ENCODE data around the gene SLC28A2.
"Not testable (repeated sequence)": the region's sequence is repeated elsewhere in the genome, so short reads cannot be mapped to it uniquely, and the experiment has no call there.

Gene SLC28A2

DNA sequence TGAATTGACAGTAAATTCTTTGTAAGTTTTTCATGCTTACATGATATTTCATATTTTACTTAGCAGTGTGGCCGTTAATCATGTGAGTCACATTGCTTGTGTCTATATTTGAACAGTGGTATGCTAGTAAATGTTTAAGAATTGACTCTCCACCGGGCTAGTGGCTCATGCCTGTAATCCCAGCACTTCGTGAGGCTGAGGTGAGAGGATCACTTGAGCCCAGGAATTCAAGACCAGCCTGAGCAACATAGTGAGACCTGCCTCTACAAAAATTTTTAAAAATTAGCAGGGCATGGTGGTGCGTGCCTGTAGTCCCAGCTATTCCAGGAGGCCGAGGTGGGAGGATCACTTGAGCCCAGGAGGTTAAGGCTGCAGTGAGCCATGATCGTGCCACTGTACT is 2.8 kb downstream of the SLC28A2 start:
- not testable (repeated sequence) for H3K4me3 ChIP-seq (ENCODE audit: low read length); DNase-seq (ENCODE audit: low read depth, low spot score)

DNA sequence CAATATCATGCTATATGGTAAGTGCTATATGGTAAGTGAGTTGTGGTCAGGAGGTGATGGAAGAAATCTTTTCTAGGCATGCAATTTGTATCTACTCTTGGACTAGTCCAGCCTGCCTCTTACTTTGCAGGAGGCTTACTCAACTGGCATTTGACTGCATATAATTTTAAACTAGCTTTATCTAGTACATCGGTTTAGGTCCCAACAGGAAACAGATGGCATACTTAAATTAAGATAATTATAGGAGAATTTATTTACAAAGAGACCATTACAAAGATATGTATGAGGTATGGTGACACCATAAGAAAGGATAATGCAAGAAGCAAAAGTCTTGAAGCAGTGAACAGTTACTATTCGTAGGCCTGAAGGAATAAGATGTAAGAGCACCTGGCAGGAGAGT is 7.8 kb downstream of the SLC28A2 start:
- DNase-seq (ENCODE audit: low read depth, low spot score): peak; percentile 42
- no peak overlapping the region for H3K4me3 ChIP-seq (ENCODE audit: low read length)

DNA sequence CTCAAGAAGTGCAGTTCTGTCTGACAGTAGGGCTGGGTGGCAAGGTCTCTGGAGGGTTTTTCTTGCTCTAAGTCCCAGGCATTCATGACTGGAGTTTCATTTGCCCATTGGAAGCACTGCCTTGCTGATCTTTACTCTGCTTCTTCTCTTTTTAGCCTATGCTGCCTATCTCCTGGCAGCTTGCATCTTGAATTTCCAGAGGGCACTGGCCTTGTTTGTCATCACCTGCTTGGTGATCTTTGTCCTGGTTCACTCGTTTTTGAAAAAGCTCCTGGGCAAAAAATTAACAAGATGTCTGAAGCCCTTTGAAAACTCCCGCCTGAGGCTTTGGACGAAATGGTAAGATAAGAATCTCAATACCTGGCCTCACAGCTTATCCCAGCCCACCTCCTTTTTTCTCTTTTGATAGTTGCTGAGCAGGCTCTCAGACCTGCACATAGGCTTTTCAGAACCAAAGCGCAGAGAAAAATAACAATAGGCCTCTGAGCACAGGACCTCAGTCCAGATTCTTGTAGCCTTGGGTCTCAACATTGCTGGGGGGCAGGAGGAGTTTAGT is 10.9 kb downstream of the SLC28A2 start:
- H3K4me3 ChIP-seq (ENCODE audit: low read length): no peak overlapping the region
- no peak for DNase-seq (ENCODE audit: low read depth, low spot score)

DNA sequence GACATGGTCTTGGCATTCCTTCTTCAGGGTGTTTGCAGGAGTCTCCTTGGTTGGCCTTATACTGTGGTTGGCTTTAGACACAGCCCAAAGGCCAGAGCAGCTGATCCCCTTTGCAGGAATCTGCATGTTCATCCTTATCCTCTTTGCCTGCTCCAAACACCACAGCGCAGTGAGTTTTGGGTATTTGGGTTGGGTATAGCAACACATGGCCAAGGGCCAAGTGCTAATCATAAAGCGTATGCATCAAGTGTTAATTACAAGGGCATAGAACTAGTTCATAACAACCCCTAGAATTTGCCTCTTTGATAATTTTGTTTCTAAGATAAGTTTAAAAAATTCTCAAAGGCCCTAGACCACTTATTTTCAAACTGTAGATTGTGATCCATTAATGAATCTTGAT is 11.8 kb downstream of the SLC28A2 start:
- DNase-seq (ENCODE audit: low read depth, low spot score): no peak
- H3K4me3 ChIP-seq (ENCODE audit: low read length): no peak overlapping the region

DNA sequence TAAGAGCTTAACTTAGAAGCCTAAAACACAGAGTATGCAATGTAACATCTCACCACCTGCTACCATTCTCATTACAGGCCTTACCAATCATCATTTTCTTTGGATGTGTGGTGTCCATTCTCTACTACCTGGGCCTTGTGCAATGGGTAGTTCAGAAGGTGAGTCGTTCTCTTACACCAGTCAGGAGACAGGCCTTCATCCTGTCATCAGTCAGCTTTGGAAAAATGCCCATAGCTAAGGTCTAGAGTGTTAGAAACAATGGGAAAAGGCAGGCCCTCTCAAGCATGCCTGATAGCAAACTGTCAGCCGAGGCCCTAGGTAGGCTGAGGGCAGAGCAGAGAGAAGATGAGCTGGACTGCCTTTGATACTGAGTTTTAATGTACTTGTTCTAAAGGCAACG is 13.5 kb downstream of the SLC28A2 start:
- DNase-seq (ENCODE audit: low read depth, low spot score): no peak
- no peak overlapping the region for H3K4me3 ChIP-seq (ENCODE audit: low read length)

DNA sequence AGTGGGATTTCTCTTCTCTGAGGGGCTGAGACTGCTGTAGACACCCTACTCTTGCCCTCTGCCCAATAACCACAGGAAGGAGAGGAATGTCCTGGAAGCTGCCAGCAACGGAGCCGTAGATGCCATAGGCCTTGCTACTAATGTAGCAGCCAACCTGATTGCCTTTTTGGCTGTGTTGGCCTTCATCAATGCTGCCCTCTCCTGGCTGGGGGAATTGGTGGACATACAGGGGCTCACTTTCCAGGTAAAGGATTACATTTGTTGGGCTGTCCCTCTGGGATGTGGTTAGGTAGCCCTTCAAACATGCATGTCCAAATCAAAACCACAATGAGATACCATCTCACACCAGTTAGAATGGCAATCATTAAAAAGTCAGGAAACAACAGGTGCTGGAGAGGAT is 16.1 kb downstream of the SLC28A2 start:
- no peak for DNase-seq (ENCODE audit: low read depth, low spot score)
- no peak overlapping the region for H3K4me3 ChIP-seq (ENCODE audit: low read length)

DNA sequence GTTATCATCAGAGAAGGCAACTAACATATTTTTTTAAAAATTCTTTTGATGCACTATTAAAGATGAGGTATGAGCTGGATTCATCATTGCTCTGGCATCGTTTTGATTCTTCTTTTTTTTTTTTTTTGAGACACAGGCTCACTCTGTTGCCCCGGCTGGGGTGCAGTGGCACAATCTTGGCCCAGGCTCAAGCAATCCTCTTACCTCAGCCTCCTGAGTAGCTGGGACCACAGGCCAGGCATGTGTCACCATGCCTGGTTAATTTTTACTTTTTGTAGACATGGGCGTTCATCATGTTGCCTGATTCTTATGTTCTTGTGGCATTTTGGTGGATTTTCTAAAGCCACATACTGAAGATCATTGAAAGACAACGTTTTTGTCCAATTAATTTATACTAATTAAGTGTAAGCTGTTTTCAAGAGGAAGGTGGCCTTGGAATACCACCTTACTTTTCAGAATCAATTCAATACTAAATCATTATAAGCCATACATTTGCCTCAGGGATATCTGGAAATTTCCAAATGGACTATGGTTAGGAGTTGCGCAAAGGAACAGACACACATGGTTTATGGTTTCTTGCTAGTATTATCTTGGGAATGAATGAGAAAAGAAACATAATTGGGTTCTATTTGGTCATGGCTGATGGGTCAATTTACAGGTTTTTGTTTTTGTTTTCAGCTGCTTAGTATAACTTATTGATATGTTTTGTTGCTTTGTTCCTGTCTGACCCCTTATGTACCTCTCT is 22.8 kb downstream of the SLC28A2 start:
- no peak overlapping the region for H3K4me3 ChIP-seq (ENCODE audit: low read length)
- no peak for DNase-seq (ENCODE audit: low read depth, low spot score)

DNA sequence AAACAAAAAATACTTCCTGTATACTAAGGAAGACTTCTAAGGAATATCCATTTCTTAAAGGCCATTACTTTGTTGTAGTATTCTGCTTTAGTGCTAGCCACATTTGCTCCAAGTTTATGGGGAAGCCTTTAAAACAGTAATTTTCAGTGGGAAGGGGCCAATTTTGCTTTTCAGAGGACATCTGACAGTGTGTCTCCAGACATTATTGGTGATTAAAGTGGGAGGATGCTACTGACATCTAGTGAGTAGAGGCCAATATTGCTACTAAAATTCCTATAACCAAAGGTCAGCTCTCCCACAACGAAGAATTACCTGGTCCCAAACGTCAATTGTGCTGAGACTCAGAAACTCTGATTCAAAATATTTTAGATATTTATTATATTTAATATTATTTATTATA is 24.8 kb downstream of the SLC28A2 start:
- DNase-seq (ENCODE audit: low read depth, low spot score): no peak
- H3K4me3 ChIP-seq (ENCODE audit: low read length): no peak overlapping the region

DNA sequence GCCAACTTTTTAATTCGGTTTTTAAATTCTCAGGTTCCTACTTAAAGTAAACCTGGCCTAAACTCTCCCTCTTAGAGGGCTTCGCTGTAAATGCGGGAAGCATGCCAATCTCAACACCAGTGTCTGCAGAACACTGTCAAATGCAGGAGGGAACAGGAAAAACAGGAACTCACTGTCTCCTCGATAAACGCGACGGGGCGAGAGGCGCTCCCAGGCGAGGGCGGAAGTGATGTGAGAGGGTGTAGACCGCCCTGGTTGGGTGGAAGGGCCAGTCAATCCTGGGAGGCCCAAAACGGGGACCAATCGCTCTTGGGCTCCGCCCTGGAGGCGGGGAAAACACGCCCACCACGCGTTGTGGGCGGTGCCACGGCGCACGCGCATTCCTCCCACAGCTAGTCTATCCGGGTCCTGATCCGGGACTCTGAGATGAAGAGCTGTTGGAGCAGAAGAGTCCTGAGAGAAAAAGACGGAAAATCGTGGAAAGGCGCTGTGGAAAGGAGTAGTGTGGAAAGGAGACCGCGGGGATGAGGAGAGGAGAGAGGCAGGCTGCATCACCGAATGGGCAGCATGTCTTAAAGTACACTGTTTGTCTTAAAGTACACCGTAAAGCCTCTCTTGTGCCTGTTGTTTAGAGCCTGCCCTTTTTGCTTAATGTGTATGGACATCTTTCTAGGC is 27.1 kb downstream of the SLC28A2 start:
- peak; percentile 96 for DNase-seq (ENCODE audit: low read depth, low spot score)
- H3K4me3 ChIP-seq (ENCODE audit: low read length): peak overlapping the region; percentile 76

DNA sequence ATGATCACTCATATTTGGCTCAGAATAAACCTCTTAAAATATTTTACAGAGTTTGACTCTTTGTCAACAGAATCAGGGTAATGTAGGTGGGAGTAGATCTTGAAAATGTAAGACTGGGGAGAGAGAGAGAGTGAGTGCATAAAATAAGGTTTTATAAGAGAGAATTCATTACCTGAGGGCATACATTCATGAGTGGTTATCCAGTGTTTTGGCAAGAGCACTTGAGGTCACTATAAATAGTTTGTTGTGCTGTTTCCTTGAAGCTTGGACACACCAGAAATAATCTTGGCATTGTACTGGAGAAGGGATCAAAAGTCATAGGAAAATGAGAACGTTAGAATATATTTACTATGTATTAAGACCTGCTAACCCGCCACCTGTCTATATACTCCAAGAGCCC is 33.4 kb downstream of the SLC28A2 start:
- H3K4me3 ChIP-seq (ENCODE audit: low read length): no peak overlapping the region
- DNase-seq (ENCODE audit: low read depth, low spot score): no peak

DNA sequence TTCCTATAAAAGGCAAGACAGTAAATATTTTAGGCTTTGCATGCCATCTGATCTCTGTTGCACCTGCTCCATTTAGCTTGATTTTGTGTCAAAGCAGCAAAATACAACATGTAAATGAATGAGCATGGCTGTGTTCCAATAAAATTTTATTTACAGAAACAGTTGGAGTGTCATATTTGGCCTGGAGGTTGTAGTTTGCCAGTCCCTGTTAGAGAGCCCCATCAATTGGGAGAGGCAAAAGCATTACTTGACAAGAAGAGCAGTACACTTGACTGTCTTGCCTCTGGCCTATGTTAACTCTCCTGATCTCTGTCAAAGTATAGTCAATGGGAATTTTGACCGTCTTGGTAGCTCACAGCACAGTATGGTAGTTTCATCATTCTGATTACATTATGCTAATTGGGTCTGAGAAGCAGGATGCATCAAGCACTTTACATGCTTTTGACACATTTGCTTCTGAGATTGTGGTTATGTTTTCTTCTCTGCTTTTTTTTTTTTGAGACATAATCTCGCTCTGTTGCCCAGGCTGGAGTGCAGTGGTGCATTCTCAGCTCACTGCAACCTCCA is 35.4 kb downstream of the SLC28A2 start:
- DNase-seq (ENCODE audit: low read depth, low spot score): no peak
- H3K4me3 ChIP-seq (ENCODE audit: low read length): no peak overlapping the region

DNA sequence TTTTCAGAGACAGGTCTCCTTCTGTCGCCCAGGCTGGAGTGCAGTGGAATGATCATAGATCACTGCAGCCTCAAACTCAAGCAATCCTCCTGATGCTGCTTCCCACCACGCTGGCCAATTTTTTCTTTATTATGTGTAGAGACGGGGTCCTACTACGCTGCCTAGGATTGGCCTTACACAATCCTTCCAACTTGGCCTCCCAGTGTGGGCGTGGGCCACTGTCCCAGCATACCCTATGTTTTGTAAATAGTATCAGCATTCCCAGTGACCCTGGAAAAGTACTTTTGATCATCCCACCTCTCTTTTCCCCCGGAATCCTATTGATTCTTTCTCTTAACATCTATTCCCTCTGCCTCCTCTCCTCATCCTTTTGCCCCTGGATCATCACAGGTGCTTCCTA is 36.9 kb downstream of the SLC28A2 start:
- H3K4me3 ChIP-seq (ENCODE audit: low read length): no peak overlapping the region
- DNase-seq (ENCODE audit: low read depth, low spot score): no peak

DNA sequence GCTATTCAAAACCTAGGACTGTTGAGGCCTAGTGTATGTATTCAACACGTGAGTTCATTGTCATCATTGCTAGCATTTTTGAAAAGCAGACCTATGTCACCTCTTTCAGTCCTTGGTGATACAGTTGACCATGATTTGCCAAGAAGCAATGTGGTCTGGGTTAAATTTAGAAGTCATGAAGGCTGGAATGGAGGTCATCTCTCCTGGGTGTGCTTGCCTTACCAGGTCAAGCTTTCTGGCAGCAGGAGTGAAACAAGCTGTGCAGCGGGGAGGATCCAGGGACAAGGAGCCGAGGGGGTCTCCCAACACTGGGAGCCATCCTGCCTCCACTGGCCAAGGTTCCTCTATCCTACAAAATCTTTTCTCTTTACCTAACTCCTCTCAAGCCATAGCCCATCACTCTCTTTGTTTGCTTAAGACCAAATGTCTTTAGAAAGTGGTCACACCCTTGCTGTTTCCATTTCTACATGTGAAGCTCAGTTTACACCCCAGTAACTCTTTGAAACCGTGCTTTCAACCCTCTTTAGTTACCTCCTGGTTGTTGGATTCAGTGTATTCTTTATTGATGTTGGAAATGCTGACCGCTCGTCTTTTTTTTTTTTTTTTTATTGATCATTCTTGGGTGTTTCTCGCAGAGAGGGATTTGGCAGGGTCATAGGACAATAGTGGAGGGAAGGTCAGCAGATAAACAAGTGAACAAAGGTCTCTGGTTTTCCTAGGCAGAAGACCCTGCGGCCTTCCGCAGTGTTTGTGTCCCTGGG is 40.0 kb downstream of the SLC28A2 start:
- no peak overlapping the region for H3K4me3 ChIP-seq (ENCODE audit: low read length)
- no peak for DNase-seq (ENCODE audit: low read depth, low spot score)

DNA sequence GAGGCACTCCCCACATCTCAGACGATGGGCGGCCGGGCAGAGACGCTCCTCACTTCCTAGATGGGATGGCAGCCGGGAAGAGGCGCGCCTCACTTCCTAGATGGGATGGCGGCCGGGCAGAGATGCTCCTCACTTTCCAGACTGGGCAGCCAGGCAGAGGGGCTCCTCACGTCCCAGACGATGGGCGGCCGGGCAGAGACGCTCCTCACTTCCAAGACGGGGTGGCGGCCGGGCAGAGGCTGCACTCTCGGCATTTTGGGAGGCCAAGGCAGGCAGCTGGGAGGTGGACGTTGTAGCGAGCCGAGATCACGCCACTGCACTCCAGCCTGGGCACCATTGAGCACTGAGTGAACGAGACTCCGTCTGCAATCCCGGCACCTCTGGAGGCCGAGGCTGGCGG is 41.3 kb downstream of the SLC28A2 start:
- not testable (repeated sequence) for DNase-seq (ENCODE audit: low read depth, low spot score); H3K4me3 ChIP-seq (ENCODE audit: low read length)

DNA sequence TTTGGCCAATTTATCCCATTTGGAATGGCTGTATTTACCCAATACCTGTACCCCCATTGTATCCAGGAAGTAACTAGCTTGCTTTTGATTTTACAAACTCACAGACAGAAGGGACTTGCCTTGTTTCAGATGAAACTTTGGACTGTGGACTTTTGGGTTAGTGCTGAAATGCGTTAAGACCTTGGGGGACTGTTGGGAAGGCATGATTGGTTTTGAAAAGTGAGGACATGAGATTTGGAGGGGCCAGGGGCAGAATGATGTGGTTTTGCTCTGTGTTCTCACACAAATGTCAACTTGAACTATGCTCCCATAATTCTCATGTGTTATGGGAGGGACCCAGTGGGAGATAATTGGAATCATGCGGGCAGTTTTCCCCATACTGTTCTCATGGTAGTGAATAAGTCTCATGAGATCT is 46.9 kb downstream of the SLC28A2 start:
- not testable (repeated sequence) for H3K4me3 ChIP-seq (ENCODE audit: low read length); DNase-seq (ENCODE audit: low read depth, low spot score)

DNA sequence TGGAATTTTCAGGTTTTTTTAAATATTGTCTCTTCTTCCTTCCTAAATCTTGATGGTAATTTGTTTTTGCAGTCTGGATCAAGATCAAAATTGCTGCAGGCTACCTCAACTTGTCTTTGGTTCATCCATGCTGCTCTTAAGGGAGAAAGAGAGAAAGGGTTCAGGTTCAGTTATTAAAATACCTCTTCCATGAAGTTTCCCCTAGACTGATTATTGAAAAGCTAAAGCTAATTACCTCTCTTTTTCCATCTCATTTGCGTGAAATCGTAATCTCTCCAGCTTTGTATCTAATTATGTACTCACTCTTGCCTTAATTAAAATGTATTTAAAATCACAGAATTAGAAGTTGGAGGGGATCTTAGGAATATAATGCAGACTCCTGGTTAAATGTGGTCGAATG is 52.7 kb downstream of the SLC28A2 start:
- no peak for DNase-seq (ENCODE audit: low read depth, low spot score)
- H3K4me3 ChIP-seq (ENCODE audit: low read length): no peak overlapping the region

DNA sequence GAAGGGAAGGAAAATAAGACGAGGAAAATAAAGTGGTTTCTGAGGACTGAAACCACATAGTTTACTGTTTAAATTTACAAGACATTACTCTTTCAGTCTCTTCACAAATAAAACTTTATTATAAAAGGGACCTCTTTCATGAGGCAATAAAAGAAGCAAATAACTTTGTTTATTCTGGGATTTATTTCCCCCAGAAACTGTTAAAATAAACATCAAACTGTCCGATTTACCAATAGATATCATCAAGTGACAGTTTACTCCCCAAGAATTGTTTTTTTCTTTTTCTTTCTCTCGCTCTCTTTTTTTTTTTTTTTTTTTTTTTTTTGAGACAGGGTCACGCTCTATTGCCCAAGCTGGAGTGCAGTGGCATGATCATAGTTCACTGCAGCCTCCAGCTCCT is 54.1 kb downstream of the SLC28A2 start:
- no peak overlapping the region for H3K4me3 ChIP-seq (ENCODE audit: low read length)
- no peak for DNase-seq (ENCODE audit: low read depth, low spot score)

DNA sequence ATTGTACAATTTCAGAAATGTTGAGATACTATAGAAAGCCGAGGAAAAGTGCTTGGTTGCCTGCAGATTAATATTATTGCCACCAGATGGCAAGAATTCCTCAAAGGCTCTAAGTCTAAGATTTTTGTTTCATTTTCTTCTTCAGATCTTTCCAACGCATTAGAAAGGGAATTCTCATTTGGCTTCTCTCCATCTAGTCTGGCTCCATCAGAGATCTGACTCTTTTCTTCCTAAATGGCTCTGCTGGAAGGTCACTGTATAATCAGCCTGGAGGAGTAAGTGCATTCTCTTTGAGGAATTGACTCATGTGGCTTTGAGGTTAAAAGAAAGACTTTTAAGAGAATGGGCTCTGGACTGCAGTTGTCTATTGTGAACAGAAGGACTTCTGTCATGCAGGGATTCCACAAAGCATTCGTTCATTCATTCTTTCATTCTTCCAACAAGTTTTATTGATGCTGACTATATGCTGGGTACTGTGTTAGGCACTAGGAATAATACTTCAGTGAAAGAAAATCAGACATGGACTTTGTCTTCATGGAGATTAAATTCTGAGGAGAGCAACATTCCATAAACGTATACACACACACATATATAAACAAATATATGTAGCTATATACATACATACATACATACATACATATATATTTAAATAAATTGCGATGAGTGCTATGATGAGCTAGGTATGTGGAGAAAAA is 55.3 kb downstream of the SLC28A2 start:
- peak overlapping the region; percentile 39 for H3K4me3 ChIP-seq (ENCODE audit: low read length)
- peak; percentile 28 for DNase-seq (ENCODE audit: low read depth, low spot score)

DNA sequence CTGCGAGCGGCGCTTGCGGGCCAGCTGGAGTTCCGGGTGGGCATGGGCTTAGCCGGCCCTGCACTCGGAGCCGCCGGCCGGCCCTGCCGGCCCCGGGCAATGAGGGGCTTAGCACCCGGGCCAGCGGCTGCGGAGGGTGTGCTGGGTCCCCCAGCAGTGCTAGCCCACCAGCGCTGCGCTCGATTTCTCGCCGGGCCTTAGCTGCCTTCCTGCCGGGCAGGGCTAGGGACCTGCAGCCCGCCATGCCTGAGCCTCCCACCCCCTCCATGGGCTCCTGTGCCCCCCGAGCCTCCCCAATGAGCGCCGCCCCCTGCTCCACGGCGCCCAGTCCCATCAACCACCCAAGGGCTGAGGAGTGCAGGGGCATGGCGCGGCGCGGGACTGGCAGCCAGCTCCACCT is 62.1 kb downstream of the SLC28A2 start:
- not testable (repeated sequence) for DNase-seq (ENCODE audit: low read depth, low spot score); H3K4me3 ChIP-seq (ENCODE audit: low read length)
